Kidney epithelial cell (primary cell): ENCODE data around the gene OR52E8. TPM values are rescaled to one million over a fixed set of nuclear protein-coding genes. Genes with fewer than 3 reads are reported as not detected.

Experiments used
- DNase-seq: peaks from one replicate; pipeline ENCODE4 v3.0.0-alpha.2; 2010; ENCODE audit warnings: low read depth
- H3K27me3 ChIP-seq: 2 replicates; pipeline ENCODE4 v1.6.0; 2011; ENCODE audit warnings: low read length; ENCODE audit not compliant: control insufficient read depth, insufficient read depth
- H3K36me3 ChIP-seq: 2 replicates; pipeline ENCODE4 v1.5.1; 2011; ENCODE audit warnings: low read length; ENCODE audit not compliant: control insufficient read depth, insufficient read depth
- H3K4me3 ChIP-seq: 2 replicates; pipeline ENCODE4 v1.5.1; 2011; ENCODE audit warnings: low read depth, mild to moderate bottlenecking, control low read depth, low read length
- total RNA-seq: library from RNA; depleted of rRNA; stranded (reverse); fragments of >200 nt; gene quantifications from 2 replicates; pipeline ENCODE4 v1.2.3, GENCODE V29; 2015
- TF ChIP-seq, protein P1 (sequence below): IDR thresholded peaks from 2 replicates; pipeline ENCODE4 v1.5.1; 2011; ENCODE audit warnings: mild to moderate bottlenecking, moderate library complexity, low read length, control low read depth, inconsistent platforms; ENCODE audit not compliant: insufficient read depth, poor library complexity, severe bottlenecking

OR52E8 gene
- total RNA-seq, 1 donor from 2014 or later = not detected

GRCh38 chr11:5807580-5807979 lies 49.9 kb downstream of the OR52E8 start:
- TF ChIP-seq, protein P1, sequence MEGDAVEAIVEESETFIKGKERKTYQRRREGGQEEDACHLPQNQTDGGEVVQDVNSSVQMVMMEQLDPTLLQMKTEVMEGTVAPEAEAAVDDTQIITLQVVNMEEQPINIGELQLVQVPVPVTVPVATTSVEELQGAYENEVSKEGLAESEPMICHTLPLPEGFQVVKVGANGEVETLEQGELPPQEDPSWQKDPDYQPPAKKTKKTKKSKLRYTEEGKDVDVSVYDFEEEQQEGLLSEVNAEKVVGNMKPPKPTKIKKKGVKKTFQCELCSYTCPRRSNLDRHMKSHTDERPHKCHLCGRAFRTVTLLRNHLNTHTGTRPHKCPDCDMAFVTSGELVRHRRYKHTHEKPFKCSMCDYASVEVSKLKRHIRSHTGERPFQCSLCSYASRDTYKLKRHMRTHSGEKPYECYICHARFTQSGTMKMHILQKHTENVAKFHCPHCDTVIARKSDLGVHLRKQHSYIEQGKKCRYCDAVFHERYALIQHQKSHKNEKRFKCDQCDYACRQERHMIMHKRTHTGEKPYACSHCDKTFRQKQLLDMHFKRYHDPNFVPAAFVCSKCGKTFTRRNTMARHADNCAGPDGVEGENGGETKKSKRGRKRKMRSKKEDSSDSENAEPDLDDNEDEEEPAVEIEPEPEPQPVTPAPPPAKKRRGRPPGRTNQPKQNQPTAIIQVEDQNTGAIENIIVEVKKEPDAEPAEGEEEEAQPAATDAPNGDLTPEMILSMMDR = no peak
- Histone ChIP-seq H3K4me3 (no peak overlapping the region), H3K36me3 (no peaks in the 10 kb centered on the region), H3K27me3 (peaks cover 7% of the 10 kb centered on the region)
- DNase-seq = no peak

Other genes with a start within 250 kb of the OR52E8 start
- gene TRIM34, start 232.7 kb downstream of the OR52E8 start, total RNA-seq = 4.5 and 4.9 TPM in 2 replicates
- gene TRIM5, start 172.6 kb downstream of the OR52E8 start, total RNA-seq = 25.9 and 29.0 TPM in 2 replicates
- 18.0 and 23.4 TPM in 2 replicates for gene TRIM22, start 167.9 kb downstream of the OR52E8 start, total RNA-seq
- gene OR56B1, start 121.2 kb downstream of the OR52E8 start, total RNA-seq = not detected in 2 replicates
- gene OR52N4, start 103.4 kb downstream of the OR52E8 start, total RNA-seq = not detected in 2 replicates
- not detected in 2 replicates for gene OR52N5, start 74.3 kb downstream of the OR52E8 start, total RNA-seq
- gene OR52N1, start 66.4 kb downstream of the OR52E8 start, total RNA-seq = not detected in 2 replicates
- gene OR52N2, start 48.8 kb downstream of the OR52E8 start, total RNA-seq = not detected in 2 replicates
- gene OR52E6, start 15.8 kb downstream of the OR52E8 start, total RNA-seq = not detected in 2 replicates
- not detected in 2 replicates for gene OR52E4, start 22.9 kb upstream of the OR52E8 start, total RNA-seq
- not detected in 2 replicates for gene OR52E5, start 35.5 kb upstream of the OR52E8 start, total RNA-seq
- not detected in 2 replicates for gene OR56A3, start 84.6 kb upstream of the OR52E8 start, total RNA-seq
- not detected in 2 replicates for gene OR56A5, start 110.8 kb upstream of the OR52E8 start, total RNA-seq
- not detected in 2 replicates for gene OR52L1, start 129.3 kb upstream of the OR52E8 start, total RNA-seq
- gene OR56A4, start 149.3 kb upstream of the OR52E8 start, total RNA-seq = not detected in 2 replicates
- not detected in 2 replicates for gene OR56A1, start 173.1 kb upstream of the OR52E8 start, total RNA-seq
- not detected in 2 replicates for gene OR56B4, start 250.0 kb upstream of the OR52E8 start, total RNA-seq